Endothelial cell of umbilical vein (primary cell): ENCODE results near the gene SUSD6. TPM values are rescaled to one million over a fixed set of nuclear protein-coding genes. Genes with fewer than 3 reads are reported as not detected.

Experiments
- BruUV-seq: library from RNA; stranded (reverse); fragments of 400-500 nt; replicated peaks from 2 replicates; lab custom pipeline; 2021; lab: Mats Ljungman, UMichigan
- CTCF ChIA-PET: fragments of 300-600, 350-600 bp; sonication (Branson Sonifier 250); formaldehyde crosslinking; loops from one replicate; lab custom pipeline; 2021; ENCODE audit warnings: antibody characterized with exemption, inconsistent platforms; lab: Charles Lee
- POLR2A ChIA-PET: fragments of 300-600, 350-600 bp; sonication (Branson Sonifier 250); formaldehyde crosslinking; loops from one replicate; lab custom pipeline; 2021; ENCODE audit warnings: antibody characterized with exemption, inconsistent platforms; lab: Charles Lee
- DNase-seq: peaks from one replicate; pipeline ENCODE4 v3.0.0-alpha.2; 2011; ENCODE audit warnings: low read depth, low spot score
- FAIRE-seq: peaks from 2 replicates; lab custom pipeline; 2011; peaks lifted over from hg19 to GRCh38; lab: Jason Lieb, UNC
- H2AFZ ChIP-seq: 2 replicates; pipeline ENCODE4 v1.6.0; 2012; ENCODE audit warnings: low read depth, low read length, control low read depth, inconsistent platforms
- H3K27ac ChIP-seq: 2 replicates; pipeline ENCODE4 v1.5.1; 2011; ENCODE audit warnings: low read depth, mild to moderate bottlenecking, control low read depth, low read length, moderate library complexity; ENCODE audit not compliant: insufficient read depth
- H3K27me3 ChIP-seq, 2 experiments: 2 replicates each; pipeline versions ENCODE4 v1.6.0 to v1.6.1; 2011; ENCODE audit warnings: low read length in 2 of 2, mixed read lengths in 1 of 2; ENCODE audit not compliant: control insufficient read depth in 2 of 2, insufficient read depth in 2 of 2
- H3K36me3 ChIP-seq, 2 experiments: 2 replicates in 1 of 2; 3 replicates in 1 of 2; pipeline ENCODE4 v1.5.1; 2011; ENCODE audit warnings: low read length in 2 of 2, mild to moderate bottlenecking in 1 of 2, moderate library complexity in 1 of 2; ENCODE audit not compliant: control insufficient read depth in 2 of 2, insufficient read depth in 2 of 2; ENCODE audit errors: extremely low read depth in 1 of 2
- H3K4me1 ChIP-seq: 3 replicates; pipeline ENCODE4 v1.5.1; 2011; ENCODE audit warnings: mild to moderate bottlenecking, low read length; ENCODE audit not compliant: control insufficient read depth, insufficient read depth; ENCODE audit errors: extremely low read depth
- H3K4me2 ChIP-seq: 2 replicates; pipeline ENCODE4 v1.6.1; 2011; ENCODE audit warnings: low read length, control low read depth, mixed read lengths; ENCODE audit not compliant: insufficient read depth
- H3K4me3 ChIP-seq, 3 experiments: fragments of 200-600 bp in 1 of 3; sonication (generic), shearing (Covaris generic) in 1 of 3; replicated peaks in 1 of 3; 2 replicates each; pipeline ENCODE4 v1.5.1; 2011 to 2016; ENCODE audit warnings: control low read depth in 3 of 3, low read length in 3 of 3, mild to moderate bottlenecking in 2 of 3, inconsistent platforms in 1 of 3, low read depth in 1 of 3, moderate library complexity in 1 of 3; ENCODE audit not compliant: insufficient read depth in 1 of 3
- H3K79me2 ChIP-seq: 2 replicates; pipeline ENCODE4 v1.6.0; 2012; ENCODE audit warnings: low read length, inconsistent platforms; ENCODE audit not compliant: control insufficient read depth, insufficient read depth
- H3K9ac ChIP-seq: replicated peaks from 2 replicates; pipeline ENCODE3; 2011; ENCODE audit warnings: low read length, control low read depth; ENCODE audit not compliant: insufficient read depth; ENCODE audit errors: extremely low read depth
- H3K9me1 ChIP-seq: replicated peaks from 3 replicates; pipeline ENCODE4 v1.6.0; 2011; ENCODE audit warnings: mild to moderate bottlenecking, low read length; ENCODE audit not compliant: control insufficient read depth, insufficient read depth; ENCODE audit errors: extremely low read depth
- H3K9me3 ChIP-seq: replicated peaks from 2 replicates; pipeline ENCODE4 v1.5.1; 2012; ENCODE audit warnings: low read length, inconsistent platforms; ENCODE audit not compliant: control insufficient read depth, insufficient read depth
- H4K20me1 ChIP-seq: replicated peaks from 2 replicates; pipeline ENCODE3; 2011; ENCODE audit warnings: mild to moderate bottlenecking, low read length; ENCODE audit not compliant: control insufficient read depth, insufficient read depth; ENCODE audit errors: extremely low read depth
- CTCF ChIP-seq, 2 donors: IDR thresholded peaks; 1 replicate in 1 of 2; 2 replicates in 1 of 2; pipeline ENCODE4 v1.5.1; 2011; ENCODE audit warnings: low read length in 2 of 2, mild to moderate bottlenecking in 2 of 2, moderate library complexity in 2 of 2, control low read depth in 1 of 2, inconsistent platforms in 1 of 2, low read depth in 1 of 2; ENCODE audit not compliant: insufficient read depth in 1 of 2; ENCODE audit errors: extremely low read depth in 1 of 2
- EZH2 ChIP-seq: IDR thresholded peaks from 2 replicates; pipeline ENCODE4 v1.6.1; 2012; ENCODE audit warnings: borderline replicate concordance, low read depth, mild to moderate bottlenecking, moderate library complexity, low read length, inconsistent platforms; ENCODE audit not compliant: severe bottlenecking
- FOS ChIP-seq: IDR thresholded peaks from 2 replicates; pipeline ENCODE4 v1.6.1; 2011; ENCODE audit warnings: mild to moderate bottlenecking, low read length, moderate library complexity, borderline replicate concordance; ENCODE audit not compliant: insufficient read depth
- GATA2 ChIP-seq: IDR thresholded peaks from 2 replicates; pipeline ENCODE4 v1.7.0; 2011; ENCODE audit warnings: low read depth, mild to moderate bottlenecking, moderate library complexity, mixed read lengths, low read length; ENCODE audit not compliant: insufficient read length, insufficient read depth
- JUN ChIP-seq: IDR thresholded peaks from 2 replicates; pipeline ENCODE4 v1.6.1; 2011; ENCODE audit warnings: borderline replicate concordance, low read depth; ENCODE audit not compliant: insufficient read length, insufficient read depth
- MYC ChIP-seq: IDR thresholded peaks from one replicate; pipeline ENCODE4 v1.6.1; 2011; ENCODE audit warnings: mild to moderate bottlenecking, low read depth, low read length
- POLR2AphosphoS5 ChIP-seq: IDR thresholded peaks from 2 replicates; pipeline ENCODE4 v1.6.1; 2012; ENCODE audit warnings: low read depth, mild to moderate bottlenecking, control low read depth, low read length, moderate library complexity; ENCODE audit not compliant: insufficient read depth
- dilution Hi-C: fragments of 300-500 bp; cut with MboI; formaldehyde crosslinking; loops from one replicate; pipeline ENCODE4 v1.15.0; 2019; ENCODE audit warnings: low sequenced_read_pairs; ENCODE audit not compliant: extremely low pct_ligation_motif_present
- intact Hi-C: fragments of 100-400 bp; cut with micrococcal nuclease; formaldehyde crosslinking; loops from one replicate; pipeline ENCODE4 v1.10.0; 2022
- polyA plus RNA-seq, 4 experiments: library from polyadenylated mRNA; depleted of rRNA in 3 of 4; stranded (reverse) in 3 of 4; unstranded in 1 of 4; fragments of >200 nt; gene quantifications; 2 replicates each; pipeline versions ENCODE4 v1.2.1 to v1.2.3, GENCODE V29; 2011 to 2012; ENCODE audit warnings: missing spikeins in 1 of 4
- total RNA-seq: library from RNA; stranded (reverse); gene quantifications from 2 replicates; pipeline ENCODE4 v1.2.3, GENCODE V29; 2021
- TF ChIP-seq, protein P1 (sequence below): IDR thresholded peaks from 2 replicates; pipeline ENCODE4 v1.6.1; 2011; ENCODE audit not compliant: insufficient read depth, insufficient read length

SUSD6 gene
- total and polyA plus RNA-seq, 2 donors (not counting 3 experiments of a cell fraction or from before 2014, with no cell fraction given), result 13.4 to 19.5 TPM

DNA sequence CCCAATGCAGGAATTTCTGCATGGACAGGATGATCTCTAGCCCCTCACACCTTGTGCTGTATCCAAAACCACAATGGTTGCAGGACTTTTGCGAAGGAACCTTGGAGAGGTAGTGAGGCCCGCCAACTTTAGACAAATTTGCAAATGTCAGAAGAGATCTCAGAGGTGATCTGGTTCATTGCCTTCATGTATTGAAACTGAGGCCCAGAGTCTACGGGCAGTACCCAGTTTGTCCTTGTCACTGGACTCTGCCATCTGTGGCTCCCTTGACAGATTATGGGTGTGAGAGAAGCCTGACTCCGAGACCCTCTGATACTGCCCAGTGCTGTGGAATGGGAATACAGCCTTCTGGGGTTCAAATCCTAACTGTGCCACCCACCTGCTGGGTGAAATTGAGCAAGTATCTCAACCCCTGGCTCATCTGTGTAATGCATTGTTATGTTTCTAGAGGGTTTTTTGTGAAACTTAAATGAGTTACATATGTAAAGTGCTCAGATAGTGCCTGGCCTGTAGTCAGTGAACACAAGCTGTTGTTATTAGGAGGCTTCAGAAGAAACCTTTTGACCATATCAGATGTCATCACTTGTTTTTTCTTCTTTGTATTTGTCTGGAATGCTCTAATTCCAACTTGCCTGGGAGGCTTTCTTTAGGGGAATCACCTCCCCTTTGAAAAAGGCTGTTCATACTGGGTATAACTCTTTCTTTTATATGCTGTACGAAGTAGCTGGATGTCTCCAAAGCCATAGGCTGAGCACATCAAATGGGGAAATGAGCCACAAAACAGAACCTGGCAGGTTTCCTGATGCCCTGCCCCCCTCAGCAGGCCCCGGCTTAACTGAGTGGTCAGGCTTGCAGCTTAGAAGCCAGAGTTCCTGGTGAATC is 84.2 kb downstream of the SUSD6 start:
- H3K9me3 ChIP-seq, result no peaks in the 10 kb centered on the region
- no TSS peak for BruUV-seq
- intact Hi-C loops (loop anchor here (1.0 to 5.0 kb wide), 2 partner anchors 21 to 473 kb away; no protein-coding TSS in a partner anchor), dilution Hi-C loops (no loop called here)
- ChIA-PET CTCF (interaction anchor here (0.9 kb wide), 1 partner anchor 47 kb away, joined by 4 read pairs; no protein-coding TSS in a partner anchor), POLR2A (interaction anchor here (0.5 kb wide), 1 partner anchor 27 kb away, joined by 3 read pairs; no protein-coding TSS in a partner anchor)
- no peaks in the 10 kb centered on the region for H3K9me1 ChIP-seq
- H3K4me2 ChIP-seq, result no peak overlapping the region
- DNase-seq (peak; percentile 79), FAIRE-seq (no peak)
- H3K36me3 ChIP-seq, result no peaks in the 10 kb centered on the region
- H3K27ac ChIP-seq, result no peak overlapping the region
- H3K4me3 ChIP-seq, result no peak overlapping the region
- no peaks in the 10 kb centered on the region for H3K27me3 ChIP-seq
- H2AFZ ChIP-seq, result no peak overlapping the region
- H3K4me1 ChIP-seq, result peaks cover 4% of the 10 kb centered on the region
- TF ChIP-seq, protein P1, sequence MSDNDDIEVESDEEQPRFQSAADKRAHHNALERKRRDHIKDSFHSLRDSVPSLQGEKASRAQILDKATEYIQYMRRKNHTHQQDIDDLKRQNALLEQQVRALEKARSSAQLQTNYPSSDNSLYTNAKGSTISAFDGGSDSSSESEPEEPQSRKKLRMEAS, result no peak
- no peak for TF ChIP-seq FOS
- TF ChIP-seq EZH2, result no peak
- TF ChIP-seq POLR2AphosphoS5, result no peak
- TF ChIP-seq MYC, result no peak
- TF ChIP-seq JUN, result no peak
- TF ChIP-seq CTCF (IDR thresholded peaks at IDR 0.05; ENCODE audit: extremely low read depth in 1 of 2, insufficient read depth in 1 of 2, low read depth in 1 of 2, low read length in 2 of 2), result no peak
- no peak for TF ChIP-seq GATA2
- peaks cover 1% of the 10 kb centered on the region for H3K79me2 ChIP-seq
- no peak overlapping the region for H3K9ac ChIP-seq
- no peaks in the 10 kb centered on the region for H4K20me1 ChIP-seq
